GM19467 (cell line): ENCODE results near the gene TXNDC8.
"Not testable (repeated sequence)": the region's sequence is repeated elsewhere in the genome, so short reads cannot be mapped to it uniquely, and the experiment has no call there.

Source experiments
- ATAC-seq: cut with Tn5 transposase; IDR thresholded peaks from one replicate; pipeline ENCODE4 v1.9.1; 2021; ENCODE audit warnings: mild to moderate bottlenecking, moderate library complexity; ENCODE audit not compliant: unreplicated experiment

TXNDC8 gene

DNA sequence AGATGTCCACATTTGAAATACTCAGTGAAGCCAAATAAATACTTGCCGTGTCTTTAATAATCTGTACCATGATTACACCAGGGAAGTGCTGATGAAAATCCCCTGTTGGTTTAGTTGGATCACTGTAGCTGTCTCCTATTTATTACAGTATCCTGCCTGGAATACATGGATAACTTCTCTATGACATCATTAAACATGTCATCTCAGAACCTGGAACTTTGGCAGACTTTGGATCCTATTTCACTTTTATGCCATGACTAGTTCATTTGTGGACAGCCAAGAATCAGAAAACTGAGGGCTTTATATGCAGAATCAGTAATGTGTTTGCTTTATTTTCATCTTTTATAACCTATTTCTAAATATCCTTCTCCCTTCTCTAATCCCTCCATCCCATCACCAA is at the start of gene TXNDC8:
Gene TXNDC8, minus strand, starts transcription at position 137 of the 400 bp plus-strand sequence.
- ATAC-seq: no peak

DNA sequence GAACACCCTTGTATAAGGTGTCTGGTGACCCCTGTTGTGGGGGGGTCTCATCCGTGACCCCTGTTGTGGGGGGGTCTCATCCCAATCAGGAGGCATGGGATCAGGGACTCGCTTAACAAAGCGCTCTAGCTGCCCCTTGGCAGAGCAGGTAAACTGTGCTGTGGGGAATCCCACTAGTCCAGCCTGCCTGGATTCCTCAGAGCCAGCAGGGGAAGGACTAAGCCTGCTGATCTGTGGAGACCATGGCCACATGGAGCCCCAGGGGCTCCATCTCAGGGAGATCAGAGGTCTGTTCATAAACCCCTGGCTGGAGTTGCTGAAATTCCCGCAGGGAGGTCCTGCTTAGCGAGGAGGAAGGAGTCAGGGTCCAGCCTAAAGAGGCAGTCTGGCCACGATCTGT is 45.8 kb upstream of the TXNDC8 start:
- no peak for ATAC-seq

DNA sequence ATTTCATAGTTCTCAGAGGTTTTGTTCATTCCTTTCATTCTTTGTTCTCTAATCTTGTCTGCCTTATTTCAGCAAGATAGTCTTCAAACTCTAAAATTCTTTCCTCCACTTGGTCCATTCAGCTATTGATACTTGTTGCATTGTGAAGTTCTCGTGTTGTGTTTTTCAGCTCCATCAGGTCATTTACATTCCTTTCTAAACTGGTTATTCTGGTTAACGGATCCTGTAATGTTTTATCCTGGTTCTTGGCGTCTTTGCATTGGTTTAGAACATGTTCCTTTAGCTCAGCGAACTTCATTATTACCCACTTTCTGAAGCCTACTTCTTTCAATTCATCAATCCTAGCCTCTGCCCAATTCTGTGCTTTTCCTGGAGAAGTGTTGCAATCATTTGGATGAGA is 45.1 kb upstream of the TXNDC8 start:
- ATAC-seq: no peak

DNA sequence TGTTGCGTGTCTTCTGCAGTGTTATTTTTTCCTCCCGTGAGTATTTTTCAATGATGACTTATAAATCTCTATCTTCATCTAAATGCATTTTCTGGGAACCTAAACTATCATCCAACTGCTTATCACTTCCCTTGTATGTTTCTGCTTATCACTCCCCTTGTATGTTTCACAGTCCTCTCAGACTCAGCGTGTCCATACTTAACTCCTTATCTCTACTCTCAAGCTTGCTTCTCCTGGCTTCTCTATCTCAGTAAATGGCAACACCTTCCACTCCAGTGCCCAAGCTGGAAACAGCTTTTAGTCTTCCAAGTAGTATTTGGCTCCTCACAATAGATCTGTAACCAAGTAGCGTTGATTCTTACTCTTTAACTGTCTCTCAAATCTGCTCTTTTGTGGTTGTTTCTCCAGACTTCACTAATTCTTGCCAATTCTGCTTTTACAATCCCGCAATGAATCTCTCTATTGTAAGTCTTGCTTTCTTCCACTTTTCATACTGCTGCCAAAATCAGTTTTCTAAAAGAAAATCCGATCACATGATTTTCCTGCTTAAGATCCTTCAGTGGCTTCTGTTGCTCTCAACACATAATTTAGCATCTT is 33.8 kb upstream of the TXNDC8 start:
- no peak for ATAC-seq

DNA sequence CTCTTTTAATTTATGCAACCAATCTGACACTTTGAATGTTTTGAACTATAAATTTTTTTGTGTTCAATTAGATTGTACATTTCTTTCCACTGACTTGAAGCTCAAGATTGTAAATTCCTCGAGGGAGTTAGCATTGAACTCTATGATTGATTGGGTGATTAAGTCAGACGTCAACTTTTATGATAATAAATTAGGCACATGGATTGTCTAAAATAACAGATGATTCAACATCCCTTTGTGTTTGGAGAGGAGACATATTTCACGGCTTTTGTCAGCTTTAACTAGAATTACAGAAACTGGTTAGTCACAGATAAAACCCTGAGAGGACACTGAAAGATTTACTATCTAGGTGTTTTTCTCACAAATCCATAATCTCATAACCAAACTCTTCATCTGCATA is 32.7 kb upstream of the TXNDC8 start:
- ATAC-seq: no peak

DNA sequence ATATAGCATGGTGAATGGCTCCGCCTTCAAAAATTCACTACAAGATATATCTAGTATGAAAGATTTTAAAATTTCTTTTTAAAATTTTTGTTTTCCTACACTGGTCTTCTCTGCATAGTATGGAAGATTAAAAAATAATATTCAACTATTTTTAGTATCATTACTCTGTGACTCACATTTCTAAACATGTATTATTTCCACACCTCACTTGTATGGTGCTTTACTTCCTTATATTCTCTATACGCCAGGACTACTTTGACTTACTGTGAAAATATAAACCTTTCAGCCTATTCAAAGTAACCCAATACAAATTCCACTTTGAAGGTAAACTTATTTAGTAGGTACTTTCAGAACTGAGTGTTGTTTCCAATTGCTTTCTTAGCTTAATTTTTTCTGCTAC is 26.8 kb upstream of the TXNDC8 start:
- no peak for ATAC-seq

DNA sequence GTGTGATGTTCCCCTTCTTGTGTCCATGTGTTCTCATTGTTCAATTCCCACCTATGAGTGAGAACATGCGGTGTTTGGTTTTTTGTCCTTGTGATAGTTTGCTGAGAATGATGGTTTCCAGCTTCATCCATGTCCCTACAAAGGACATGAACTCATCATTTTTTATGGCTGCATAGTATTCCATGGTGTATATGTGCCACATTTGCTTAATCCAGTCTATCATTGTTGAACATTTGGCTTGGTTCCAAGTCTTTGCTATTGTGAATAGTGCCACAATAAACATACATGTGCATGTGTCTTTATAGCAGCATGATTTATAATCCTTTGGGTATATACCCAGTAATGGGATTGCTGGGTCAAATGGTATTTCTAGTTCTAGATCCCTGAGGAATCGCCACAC is 21.3 kb upstream of the TXNDC8 start:
- ATAC-seq: not testable (repeated sequence)

DNA sequence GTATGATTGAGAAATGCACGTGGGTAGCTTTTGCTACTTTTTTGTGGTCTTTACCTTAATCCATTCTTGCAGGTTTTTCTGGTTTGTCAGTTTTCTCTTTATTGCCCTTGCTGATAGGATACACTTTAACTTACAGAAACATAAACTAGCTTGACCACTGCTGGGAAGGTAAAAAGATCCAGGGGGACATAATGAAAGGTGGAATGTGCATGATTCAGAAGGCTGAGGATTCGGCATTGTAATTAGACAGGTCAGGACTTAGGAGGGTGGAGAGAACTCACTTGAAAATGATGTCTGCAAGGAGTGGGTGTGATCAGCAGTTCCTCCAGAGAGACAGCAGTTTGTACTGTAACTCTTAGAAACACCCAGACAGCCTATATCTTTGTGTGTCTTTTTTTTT is 19.8 kb upstream of the TXNDC8 start:
- no peak for ATAC-seq

DNA sequence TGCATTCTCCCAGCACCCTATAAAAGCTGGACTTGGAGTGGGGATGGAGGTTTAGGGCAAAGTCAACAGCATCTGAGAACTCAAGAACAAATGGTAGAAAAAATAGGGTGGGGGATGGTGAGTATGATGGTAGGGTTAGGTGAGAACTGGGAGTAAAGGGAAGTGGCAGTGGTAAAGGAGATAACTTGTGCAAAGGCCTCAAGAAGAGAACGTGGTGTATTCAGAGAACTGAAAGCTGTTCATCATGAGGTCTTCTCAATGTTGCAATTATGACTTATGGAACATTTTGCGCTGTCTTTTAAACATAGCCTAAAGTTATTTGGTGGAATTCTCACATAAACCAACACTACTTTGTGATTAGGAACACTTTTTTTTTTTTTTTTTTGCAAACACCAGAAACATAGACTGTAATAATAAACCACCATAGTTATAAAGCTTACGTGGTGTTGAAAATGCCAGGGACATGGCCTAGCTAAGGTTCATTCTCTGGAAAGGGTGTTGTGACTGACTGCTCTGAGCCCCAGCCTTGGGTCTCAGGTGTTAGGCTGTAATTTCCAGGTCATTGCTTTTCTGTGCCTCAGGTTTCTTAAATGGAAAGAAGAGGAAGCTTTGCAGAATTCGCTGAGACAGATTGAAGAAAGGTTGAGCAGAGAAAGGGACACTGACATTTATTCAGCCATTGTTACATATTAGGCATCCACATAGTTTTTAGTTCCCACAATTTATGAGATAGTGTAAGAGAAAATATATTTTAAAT is 19.2 kb upstream of the TXNDC8 start:
- ATAC-seq: no peak

DNA sequence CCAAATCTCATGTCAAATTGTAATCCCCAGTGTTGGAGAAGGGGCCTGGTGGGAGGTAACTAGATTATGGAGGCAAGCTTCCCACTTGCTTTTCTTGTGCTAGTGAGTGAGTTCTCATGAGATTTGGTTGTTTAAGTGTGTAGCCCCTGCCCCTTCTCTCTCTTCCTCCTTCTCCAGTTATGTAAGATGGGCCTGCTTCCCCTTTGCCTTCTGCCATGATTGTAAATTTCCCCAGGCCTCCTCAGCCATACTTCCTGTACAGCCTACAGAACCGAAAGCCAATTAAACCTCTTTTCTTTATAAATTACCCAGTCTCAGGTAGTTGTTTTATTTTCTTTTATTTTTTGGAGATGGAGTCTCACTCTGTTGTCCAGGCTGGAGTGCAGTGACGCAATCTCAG is 18.2 kb upstream of the TXNDC8 start:
- no peak for ATAC-seq

DNA sequence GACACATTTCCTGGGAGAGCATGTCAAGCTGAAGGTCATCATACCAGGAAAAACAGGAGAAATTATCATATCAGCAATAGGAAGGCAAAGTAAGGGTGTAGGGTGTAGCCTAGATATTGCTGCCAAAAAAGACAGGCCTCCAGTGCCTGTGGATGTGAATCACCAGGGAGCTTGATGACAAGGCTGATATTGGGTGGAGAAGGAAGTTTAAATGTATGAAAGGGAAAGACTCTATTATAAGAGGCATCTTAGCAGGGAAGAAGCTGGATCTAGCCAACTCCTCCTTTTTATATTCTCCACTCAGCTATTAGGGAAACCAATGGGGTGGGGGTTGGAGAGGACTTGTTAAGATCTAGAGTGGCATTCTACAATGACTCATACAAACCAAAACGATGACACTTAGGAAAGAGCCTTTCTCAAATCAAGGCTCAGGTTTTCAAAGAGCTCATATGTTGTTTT is 13.4 kb upstream of the TXNDC8 start:
- no peak for ATAC-seq

DNA sequence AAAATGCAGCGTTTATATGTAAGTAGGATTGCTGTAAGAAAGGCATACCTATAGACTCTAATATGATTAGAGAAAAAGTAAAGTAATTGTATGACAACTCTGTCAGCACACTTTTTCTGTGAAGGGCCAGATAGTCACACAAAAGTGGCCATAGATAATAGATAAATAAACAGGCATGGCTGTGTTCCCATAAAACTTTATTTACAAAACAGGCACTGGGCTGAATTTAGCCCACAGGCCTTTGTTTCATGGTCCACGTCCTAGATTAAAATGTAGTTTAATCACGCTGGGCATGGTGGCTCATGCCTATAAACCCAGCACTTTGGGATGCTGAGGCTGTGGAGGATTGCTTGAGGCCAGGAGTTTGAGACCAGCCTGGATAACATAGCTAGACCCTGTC is 8.7 kb upstream of the TXNDC8 start:
- ATAC-seq: no peak

DNA sequence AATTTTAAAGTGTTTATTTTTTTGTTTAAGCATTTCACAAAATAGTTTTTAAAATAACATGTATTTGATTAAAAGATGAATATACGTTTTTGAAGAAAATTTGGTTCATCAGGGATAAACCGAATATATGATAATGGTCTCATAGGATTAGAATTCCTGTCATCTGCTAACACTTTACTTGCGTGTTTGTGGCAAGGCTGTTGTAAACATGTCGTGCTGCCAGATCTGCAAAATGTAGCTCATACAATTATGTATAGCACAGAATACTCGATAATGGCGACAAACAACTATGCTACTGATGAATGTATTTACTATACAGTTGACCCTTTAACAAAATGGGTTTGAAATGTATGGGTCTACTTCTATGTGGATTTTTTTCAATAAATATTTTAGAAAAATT is 7.2 kb upstream of the TXNDC8 start:
- no peak for ATAC-seq

DNA sequence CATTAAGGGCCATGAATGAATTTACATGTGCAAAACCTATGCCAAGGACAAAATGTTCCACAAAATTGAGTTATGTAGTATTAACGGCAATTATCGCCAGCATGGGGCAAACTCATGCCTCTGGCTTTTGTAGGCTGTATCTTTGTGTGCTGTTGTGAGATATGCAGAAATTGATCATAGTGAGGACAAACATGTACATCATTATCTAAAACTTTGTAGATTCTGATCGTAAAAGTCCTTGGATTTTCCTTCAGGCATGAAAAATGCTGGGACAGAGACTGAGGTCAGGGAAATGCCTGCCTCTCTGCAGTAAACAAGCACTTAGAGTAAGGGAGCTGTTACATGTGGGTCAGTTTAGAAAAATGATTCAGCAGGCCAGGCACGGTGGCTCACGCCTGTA is 5.9 kb upstream of the TXNDC8 start:
- no peak for ATAC-seq

DNA sequence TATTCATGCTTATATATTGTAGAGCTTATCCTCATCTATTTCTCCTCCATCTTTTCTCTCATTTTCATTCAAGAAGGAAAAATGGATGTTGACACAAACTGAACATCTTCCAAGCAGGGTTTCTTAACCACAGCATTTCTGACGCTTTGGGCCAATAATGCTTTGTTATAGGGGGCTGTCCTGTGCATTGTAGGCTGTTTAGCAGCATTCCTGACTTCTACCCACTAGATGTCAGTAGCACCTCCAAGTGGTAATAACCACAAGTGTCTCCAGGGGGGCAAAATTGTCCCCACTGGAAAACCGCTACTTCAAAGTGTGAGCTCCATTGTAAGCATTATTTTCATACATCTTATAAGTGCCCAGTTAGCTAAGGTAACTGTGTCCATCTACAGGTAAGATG is 2.6 kb upstream of the TXNDC8 start:
- ATAC-seq: no peak

DNA sequence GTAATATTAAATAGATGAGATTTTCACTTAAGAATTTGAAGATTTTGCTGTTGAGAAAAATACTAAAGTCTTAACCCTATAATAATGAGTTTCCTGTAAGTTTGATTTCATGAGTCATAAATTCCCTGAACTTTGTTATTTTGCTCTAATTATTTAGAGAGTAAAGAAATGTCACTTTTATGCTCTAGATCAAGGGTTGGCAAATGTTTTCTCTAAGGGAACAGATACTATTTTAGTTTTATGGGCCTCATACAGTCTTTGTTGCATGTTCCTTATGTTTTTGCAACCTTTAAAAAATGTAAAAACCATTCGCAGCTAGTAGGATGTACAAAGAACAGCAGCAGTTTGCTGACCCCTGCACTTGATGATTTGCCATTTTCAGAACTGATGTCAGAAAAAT is 480 bp upstream of the TXNDC8 start:
- no peak for ATAC-seq

DNA sequence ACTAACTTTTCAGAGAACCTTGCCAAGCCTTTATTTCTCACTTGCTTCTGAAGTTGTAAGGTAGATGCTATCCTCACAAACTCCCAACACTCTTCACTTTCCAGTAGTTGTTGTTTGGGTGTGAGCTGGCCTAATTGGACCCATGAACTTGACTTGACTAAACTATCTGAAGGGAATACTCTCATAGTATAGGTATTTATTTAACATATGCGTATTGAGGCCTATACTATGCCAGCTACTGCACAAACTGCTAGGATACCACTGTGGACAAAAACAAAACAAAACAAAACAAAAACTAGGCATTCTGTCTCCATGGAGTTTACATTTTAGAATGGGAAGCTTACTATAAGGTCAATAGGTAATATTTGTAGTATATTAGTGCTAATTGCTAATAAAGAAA is 1.3 kb downstream of the TXNDC8 start:
- ATAC-seq: no peak

DNA sequence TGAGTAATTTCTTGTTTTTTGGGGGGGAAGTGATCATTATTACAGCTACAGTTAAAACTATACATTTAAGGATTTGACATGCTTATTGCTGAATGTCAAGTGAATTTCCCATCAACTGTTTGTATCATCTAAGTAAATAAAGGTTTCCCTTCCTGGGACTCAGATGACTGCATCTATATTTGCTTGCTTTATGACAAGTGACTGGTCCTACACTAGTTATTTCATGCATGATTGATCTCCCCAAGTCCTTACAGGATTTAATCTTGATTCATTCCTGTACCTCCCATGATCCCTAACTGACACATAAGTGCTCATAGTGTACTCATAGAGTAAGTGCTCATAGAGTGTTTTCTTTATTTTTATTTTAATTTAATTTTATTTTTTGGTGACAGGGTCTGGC is 2.8 kb downstream of the TXNDC8 start:
- no peak for ATAC-seq

DNA sequence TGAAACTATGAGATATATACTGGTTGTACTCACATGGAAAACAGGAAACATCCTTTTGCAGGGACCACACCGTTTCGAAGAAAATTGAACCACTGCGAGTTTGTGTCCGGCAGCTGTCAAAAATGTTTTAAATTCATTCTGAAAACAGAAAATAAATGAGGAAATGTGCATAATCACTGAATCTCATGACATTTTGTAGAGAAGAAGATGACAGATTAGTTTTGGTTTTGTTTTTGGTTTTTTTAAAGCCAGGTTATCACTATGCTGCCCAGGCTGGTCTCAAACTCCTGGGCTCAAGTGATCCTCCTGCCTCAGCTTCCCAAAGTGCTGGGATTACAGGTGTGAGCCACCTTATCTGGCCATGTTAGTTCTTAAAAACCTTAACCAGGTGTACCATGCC is 3.5 kb downstream of the TXNDC8 start:
- peak; percentile 81 for ATAC-seq

DNA sequence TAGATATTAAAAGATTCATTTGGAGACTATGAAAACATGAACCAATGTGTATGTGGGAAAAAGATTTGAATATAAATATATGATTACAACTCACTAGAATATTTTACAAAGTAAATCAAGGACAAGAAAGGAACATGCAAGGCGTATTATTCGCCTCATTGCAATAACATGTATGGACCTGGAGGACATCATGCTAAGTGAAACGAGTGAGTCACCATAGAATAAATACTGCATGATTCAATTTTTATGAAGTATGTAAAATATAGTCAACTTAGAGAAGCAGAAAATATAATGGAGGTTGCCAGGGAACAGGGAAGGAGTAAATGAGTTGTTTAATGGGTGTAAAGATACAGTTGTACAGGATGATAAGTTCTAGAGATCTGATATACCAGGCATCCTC is 4.9 kb downstream of the TXNDC8 start:
- ATAC-seq: no peak

DNA sequence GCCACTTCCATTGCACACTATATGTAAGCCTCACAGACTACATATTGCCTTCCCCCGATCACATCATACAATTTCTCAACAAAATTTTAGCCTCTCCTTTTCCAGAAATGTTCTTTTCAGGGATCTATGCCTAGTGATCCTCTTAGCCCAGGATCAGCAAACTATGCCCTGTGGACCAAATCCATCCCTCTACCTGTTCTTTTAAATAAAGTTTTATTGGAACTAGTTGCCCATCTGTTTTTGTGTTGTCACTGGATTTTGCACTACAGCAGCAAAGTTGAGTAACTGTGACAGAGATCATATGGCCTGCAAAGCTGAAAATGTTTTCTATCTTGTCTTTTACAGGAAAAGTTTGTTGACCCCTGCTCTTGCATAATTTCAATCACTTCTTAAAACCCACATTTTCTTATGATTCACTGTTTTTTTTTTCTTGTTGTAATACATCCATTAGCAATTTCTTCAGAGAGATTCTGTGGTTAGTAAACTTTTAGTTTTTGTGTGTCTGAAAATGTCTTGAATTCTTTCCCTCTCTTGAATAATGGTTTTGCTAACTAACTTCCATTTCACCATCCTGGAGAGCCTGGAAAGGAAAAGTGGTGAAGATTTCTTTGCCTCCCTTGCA is 7.1 kb downstream of the TXNDC8 start:
- no peak for ATAC-seq

DNA sequence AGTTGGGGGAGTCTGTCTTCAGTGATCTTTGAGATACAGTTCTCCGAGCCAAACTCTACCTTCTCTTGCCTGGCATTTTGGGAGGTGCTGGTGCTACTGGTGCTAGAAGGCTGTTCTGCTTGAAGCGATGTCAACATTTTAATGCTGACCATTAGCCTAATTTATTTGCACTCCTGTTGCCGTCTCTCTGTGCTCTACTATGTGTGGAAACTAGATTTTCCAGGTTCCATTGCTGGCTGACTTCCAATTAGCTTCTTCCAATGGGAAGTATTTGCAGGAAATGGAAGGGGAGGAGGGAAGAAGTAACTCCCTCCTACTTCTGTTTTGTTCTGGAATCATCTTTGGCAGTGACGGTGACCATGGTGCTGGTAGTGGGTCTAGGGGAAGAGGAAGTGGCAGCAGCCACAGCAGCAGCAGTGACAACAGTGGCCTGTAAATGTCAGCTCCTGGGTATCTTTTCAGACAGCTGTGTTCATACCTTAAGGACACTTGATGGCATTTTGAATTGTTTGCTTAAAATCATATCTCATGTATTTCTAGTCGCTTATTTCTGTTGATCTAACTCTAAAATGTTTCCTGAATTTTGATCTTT is 7.9 kb downstream of the TXNDC8 start:
- no peak for ATAC-seq
